Hepatocyte (in vitro differentiated cells): Measurements from ENCODE around the gene SLC29A4. TPM values are rescaled to one million over a fixed set of nuclear protein-coding genes. Genes with fewer than 3 reads are reported as not detected.

ENCODE experiments used
- DNase-seq: peaks from one replicate; pipeline ENCODE4 v3.0.0-alpha.2; 2016; ENCODE audit warnings: low spot score
- H2AFZ ChIP-seq: fragments of 200-600 bp; sonication (generic); 2 replicates; pipeline ENCODE4 v1.6.0; 2016; ENCODE audit warnings: antibody characterized with exemption, mild to moderate bottlenecking
- H3K27ac ChIP-seq: fragments of 200-600 bp; sonication (generic); 2 replicates; pipeline ENCODE4 v1.5.1; 2016; ENCODE audit warnings: mild to moderate bottlenecking
- H3K27me3 ChIP-seq: fragments of 200-600 bp; sonication (generic); 2 replicates; pipeline ENCODE4 v1.6.1; 2016
- H3K36me3 ChIP-seq: fragments of 200-600 bp; sonication (generic); replicated peaks from 2 replicates; pipeline ENCODE4 v1.5.1; 2016; ENCODE audit warnings: low read depth; ENCODE audit not compliant: insufficient read depth
- H3K4me1 ChIP-seq: fragments of 200-600 bp; sonication (generic); 2 replicates; pipeline ENCODE4 v1.5.1; 2016; ENCODE audit warnings: mild to moderate bottlenecking, moderate library complexity; ENCODE audit not compliant: insufficient read depth
- H3K4me2 ChIP-seq: fragments of 200-600 bp; sonication (generic); 2 replicates; pipeline ENCODE4 v1.6.0; 2016
- H3K4me3 ChIP-seq: fragments of 200-600 bp; sonication (generic); 2 replicates; pipeline ENCODE4 v1.5.1; 2016; ENCODE audit warnings: mild to moderate bottlenecking
- H3K79me2 ChIP-seq: fragments of 200-600 bp; sonication (generic); 2 replicates; pipeline ENCODE4 v1.6.0; 2017; ENCODE audit warnings: mild to moderate bottlenecking
- H3K9me2 ChIP-seq: fragments of 200-600 bp; sonication (generic); replicated peaks from 2 replicates; pipeline ENCODE4 v1.6.0; 2017; ENCODE audit warnings: mild to moderate bottlenecking; ENCODE audit not compliant: insufficient read depth
- H3K9me3 ChIP-seq: fragments of 200-600 bp; sonication (generic); 2 replicates; pipeline ENCODE4 v1.5.1; 2016; ENCODE audit warnings: low read depth, mild to moderate bottlenecking
- H4K20me1 ChIP-seq: fragments of 200-600 bp; sonication (generic); 2 replicates; pipeline ENCODE4 v1.6.0; 2016; ENCODE audit warnings: mild to moderate bottlenecking; ENCODE audit not compliant: insufficient read depth, poor library complexity, severe bottlenecking
- EZH2 ChIP-seq: fragments of 200-600 bp; sonication (generic); IDR thresholded peaks from 2 replicates; pipeline ENCODE4 v1.6.1; 2016; ENCODE audit warnings: antibody characterized with exemption, mild to moderate bottlenecking, borderline replicate concordance
- EZH2phosphoT487 ChIP-seq: fragments of 200-600 bp; sonication (generic); IDR thresholded peaks from one replicate; pipeline ENCODE4 v1.6.1; 2018; ENCODE audit warnings: antibody characterized with exemption, mild to moderate bottlenecking, low read depth, moderate library complexity; ENCODE audit not compliant: unreplicated experiment, severe bottlenecking
- WGBS: methylation state at CpG from one replicate; pipeline ENCODE4 v1.1.6; 2016; ENCODE audit warnings: low lambda C conversion rate; ENCODE audit errors: missing lambda C conversion rate; 5-methylcytosine and 5-hydroxymethylcytosine counted together
- polyA plus RNA-seq: library from polyadenylated mRNA; unstranded; fragments of >200 nt; fragmentation: Nextera tagmentation; extraction: Ambion mirVana; gene quantifications from 2 replicates; pipeline ENCODE4 v1.2.1, GENCODE V29; 2016
- total RNA-seq: library from RNA; depleted of rRNA; stranded (reverse); fragments of >200 nt; gene quantifications from 2 replicates; pipeline ENCODE4 v1.2.3, GENCODE V29; 2014
- TF ChIP-seq, protein P1 (sequence below): fragments of 200-600 bp; sonication (generic); IDR thresholded peaks from 2 replicates; pipeline ENCODE4 v1.5.1; 2016; ENCODE audit warnings: antibody characterized with exemption, mild to moderate bottlenecking; ENCODE audit not compliant: poor library complexity

The SLC29A4 gene
- total and polyA plus RNA-seq, 2 experiments from 2014 or later: 21.9 to 36.1 TPM

DNA sequence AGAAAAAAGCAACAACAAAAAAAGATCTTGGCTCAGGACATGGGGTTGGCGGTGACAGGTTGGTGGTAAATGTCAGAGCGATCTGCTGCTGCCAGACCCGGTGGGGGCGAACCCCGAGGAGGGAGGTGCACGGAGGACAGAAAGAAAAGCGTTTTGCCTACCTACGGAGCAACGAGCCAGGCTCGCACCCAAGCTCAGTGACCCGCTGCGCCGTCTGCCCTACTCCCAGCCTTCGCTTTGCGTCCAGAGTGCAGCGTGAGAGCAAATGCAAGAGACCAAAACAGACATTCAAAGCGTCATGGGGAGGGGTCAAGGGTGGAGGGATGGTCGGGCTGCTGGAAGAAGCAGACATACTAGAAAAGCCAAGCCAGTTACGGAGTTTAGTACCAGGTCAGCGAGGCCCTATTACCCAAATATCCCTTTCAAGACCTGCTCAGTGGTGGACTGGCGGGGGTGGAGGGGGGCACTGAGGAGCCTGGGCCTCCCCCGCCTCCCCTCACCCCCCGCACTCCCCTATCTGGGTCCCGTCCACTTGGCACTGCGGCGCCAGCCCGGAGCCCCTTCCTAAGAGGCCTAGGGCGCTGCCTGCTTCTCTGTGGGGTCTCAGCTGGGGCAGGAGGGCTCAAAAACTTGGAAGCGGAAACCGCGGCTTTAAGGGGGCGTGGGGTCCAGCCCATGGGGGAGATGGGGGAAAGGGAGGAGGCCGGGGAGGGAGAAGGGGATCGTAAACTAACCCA, 66.9 kb downstream of the SLC29A4 start:
- H3K27ac ChIP-seq: no peak overlapping the region
- H3K4me3 ChIP-seq: no peak overlapping the region
- no peak overlapping the region for H3K4me2 ChIP-seq
- H3K79me2 ChIP-seq: peaks cover 73% of the 10 kb centered on the region
- H3K9me3 ChIP-seq: no peaks in the 10 kb centered on the region
- no peak for DNase-seq
- 80% methylated on average over 25 of the region's 34 CpGs for WGBS
- no peak for TF ChIP-seq EZH2phosphoT487
- TF ChIP-seq, protein P1, sequence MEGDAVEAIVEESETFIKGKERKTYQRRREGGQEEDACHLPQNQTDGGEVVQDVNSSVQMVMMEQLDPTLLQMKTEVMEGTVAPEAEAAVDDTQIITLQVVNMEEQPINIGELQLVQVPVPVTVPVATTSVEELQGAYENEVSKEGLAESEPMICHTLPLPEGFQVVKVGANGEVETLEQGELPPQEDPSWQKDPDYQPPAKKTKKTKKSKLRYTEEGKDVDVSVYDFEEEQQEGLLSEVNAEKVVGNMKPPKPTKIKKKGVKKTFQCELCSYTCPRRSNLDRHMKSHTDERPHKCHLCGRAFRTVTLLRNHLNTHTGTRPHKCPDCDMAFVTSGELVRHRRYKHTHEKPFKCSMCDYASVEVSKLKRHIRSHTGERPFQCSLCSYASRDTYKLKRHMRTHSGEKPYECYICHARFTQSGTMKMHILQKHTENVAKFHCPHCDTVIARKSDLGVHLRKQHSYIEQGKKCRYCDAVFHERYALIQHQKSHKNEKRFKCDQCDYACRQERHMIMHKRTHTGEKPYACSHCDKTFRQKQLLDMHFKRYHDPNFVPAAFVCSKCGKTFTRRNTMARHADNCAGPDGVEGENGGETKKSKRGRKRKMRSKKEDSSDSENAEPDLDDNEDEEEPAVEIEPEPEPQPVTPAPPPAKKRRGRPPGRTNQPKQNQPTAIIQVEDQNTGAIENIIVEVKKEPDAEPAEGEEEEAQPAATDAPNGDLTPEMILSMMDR: no peak
- TF ChIP-seq EZH2: no peak
- H3K4me1 ChIP-seq: peaks cover 13% of the 10 kb centered on the region
- H4K20me1 ChIP-seq: peaks cover 64% of the 10 kb centered on the region
- no peak overlapping the region for H2AFZ ChIP-seq
- H3K9me2 ChIP-seq: no peaks in the 10 kb centered on the region
- no peaks in the 10 kb centered on the region for H3K27me3 ChIP-seq
- H3K36me3 ChIP-seq: no peaks in the 10 kb centered on the region

DNA sequence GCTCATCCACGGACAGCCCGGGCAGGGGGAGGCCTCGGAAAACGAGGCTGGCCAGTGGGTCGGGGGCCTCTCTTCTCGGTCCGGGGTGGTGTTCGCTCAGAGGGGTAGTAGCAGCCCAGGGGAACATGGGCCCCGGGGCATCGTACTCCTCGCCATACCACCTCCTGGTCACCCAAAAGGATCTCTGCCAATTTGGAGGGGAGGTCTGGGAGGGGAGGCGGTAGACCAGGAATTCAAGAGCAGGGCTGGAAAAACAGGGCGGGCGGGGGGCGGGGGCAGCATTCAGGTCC, 67.4 kb downstream of the SLC29A4 start:
- no peak for TF ChIP-seq EZH2phosphoT487
- TF ChIP-seq, protein P1: no peak
- TF ChIP-seq EZH2: no peak
- WGBS: 85% methylated on average over 4 of the region's 15 CpGs
- no peak overlapping the region for H3K27ac ChIP-seq

DNA sequence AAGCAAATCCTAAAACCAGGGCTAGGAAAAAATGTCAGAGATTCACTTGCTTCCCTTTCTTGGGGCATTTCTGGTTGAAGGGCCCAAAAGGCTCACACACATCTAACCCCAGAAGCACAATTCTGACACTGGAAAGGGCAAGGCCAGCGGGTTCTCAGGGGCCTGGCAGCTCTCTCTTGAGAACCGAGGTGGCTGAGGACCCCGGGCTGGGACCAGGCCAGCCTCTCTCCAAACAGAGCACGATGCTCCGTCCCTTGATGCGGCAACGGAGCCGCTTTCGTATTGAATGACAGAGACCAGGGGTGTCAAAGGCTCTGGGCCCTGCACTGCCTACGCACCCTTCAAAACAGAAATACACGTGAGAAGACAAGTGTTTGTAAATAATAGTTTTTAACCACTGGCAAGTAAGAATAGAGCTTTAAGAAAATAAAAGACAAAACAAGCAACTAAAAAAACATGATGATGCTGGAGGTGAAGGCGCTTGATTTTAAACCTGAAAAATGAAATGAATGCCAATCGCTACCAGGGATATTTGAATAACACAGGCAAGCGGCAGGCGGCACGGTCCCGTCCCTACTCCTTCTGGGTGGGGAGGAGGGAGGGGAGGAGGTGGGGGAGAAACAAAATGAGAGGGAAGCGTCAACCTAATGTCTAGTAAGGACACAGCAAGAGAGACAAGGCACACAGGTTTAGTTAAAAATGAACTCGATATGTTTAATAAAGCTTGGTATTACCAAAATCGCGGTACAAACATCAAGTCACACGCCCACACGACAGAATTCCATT, 68.0 kb downstream of the SLC29A4 start:
- Histone ChIP-seq H3K27ac (no peak overlapping the region), H3K4me1 (peaks cover 23% of the 10 kb centered on the region), H3K9me2 (no peaks in the 10 kb centered on the region), H3K9me3 (no peaks in the 10 kb centered on the region), H3K27me3 (no peaks in the 10 kb centered on the region), H3K4me3 (no peak overlapping the region), H2AFZ (no peak overlapping the region), H3K4me2 (no peak overlapping the region), H4K20me1 (peaks cover 76% of the 10 kb centered on the region), H3K79me2 (peaks cover 83% of the 10 kb centered on the region), H3K36me3 (no peaks in the 10 kb centered on the region)
- DNase-seq: no peak
- no peak for TF ChIP-seq EZH2phosphoT487
- TF ChIP-seq, protein P1: no peak
- TF ChIP-seq EZH2: no peak
- 83% methylated on average over 22 of the region's 23 CpGs for WGBS

More for the DNA sequence above, 67.4 kb downstream of the SLC29A4 start:
- H4K20me1 ChIP-seq: peaks cover 69% of the 10 kb centered on the region
- no peak overlapping the region for H3K4me2 ChIP-seq
- H3K4me1 ChIP-seq: peaks cover 16% of the 10 kb centered on the region
- no peaks in the 10 kb centered on the region for H3K9me2 ChIP-seq
- H3K79me2 ChIP-seq: peaks cover 76% of the 10 kb centered on the region
- no peaks in the 10 kb centered on the region for H3K36me3 ChIP-seq
- H3K27me3 ChIP-seq: no peaks in the 10 kb centered on the region
- no peak overlapping the region for H2AFZ ChIP-seq
- no peak overlapping the region for H3K4me3 ChIP-seq
- no peak for DNase-seq
- no peaks in the 10 kb centered on the region for H3K9me3 ChIP-seq
